ENCODE results near the gene RAD51B.

Gene RAD51B

DNA sequence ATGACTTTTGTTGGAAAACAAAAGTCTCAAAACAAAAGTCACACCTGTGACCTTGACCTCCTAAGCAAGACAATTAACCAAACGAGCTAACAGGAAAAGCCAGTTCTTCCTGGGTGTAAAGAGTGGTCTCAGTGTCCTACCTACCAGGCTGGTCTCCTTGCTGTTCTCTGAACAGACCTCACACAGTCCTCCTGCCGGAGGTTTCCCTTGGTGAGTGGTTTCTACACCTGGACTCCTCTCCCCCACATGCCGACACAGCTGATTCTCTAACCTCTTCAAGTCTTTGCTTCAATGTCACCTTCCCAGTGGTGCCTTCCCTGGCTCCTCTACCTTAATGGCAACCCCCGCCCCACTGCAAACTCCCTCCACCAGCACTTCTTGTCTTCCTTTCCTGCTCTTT lies 734.7 kb downstream of the RAD51B start:
- TF ChIP-seq, protein P1, sequence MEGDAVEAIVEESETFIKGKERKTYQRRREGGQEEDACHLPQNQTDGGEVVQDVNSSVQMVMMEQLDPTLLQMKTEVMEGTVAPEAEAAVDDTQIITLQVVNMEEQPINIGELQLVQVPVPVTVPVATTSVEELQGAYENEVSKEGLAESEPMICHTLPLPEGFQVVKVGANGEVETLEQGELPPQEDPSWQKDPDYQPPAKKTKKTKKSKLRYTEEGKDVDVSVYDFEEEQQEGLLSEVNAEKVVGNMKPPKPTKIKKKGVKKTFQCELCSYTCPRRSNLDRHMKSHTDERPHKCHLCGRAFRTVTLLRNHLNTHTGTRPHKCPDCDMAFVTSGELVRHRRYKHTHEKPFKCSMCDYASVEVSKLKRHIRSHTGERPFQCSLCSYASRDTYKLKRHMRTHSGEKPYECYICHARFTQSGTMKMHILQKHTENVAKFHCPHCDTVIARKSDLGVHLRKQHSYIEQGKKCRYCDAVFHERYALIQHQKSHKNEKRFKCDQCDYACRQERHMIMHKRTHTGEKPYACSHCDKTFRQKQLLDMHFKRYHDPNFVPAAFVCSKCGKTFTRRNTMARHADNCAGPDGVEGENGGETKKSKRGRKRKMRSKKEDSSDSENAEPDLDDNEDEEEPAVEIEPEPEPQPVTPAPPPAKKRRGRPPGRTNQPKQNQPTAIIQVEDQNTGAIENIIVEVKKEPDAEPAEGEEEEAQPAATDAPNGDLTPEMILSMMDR (conservative IDR thresholded peaks at IDR 0.05): no peak
- TF ChIP-seq ZFX (IDR thresholded peaks at IDR 0.05): no peak
- H3K27ac ChIP-seq: no peak overlapping the region

- TF ChIP-seq, protein P1 (conservative IDR thresholded peaks at IDR 0.05): no peak
- TF ChIP-seq ZFX (IDR thresholded peaks at IDR 0.05): no peak
- H3K27ac ChIP-seq: no peak overlapping the region
Observed at GRCh38 chr14:68556253-68556652, 736.7 kb downstream of the RAD51B start.

GRCh38 chr14:68557648-68558047 lies 738.1 kb downstream of the RAD51B start:
- TF ChIP-seq, protein P1 (conservative IDR thresholded peaks at IDR 0.05): no peak
- no peak for TF ChIP-seq ZFX (IDR thresholded peaks at IDR 0.05)
- H3K27ac ChIP-seq: no peak overlapping the region

GRCh38 chr14:68558096-68558495 lies 738.5 kb downstream of the RAD51B start:
- TF ChIP-seq, protein P1 (conservative IDR thresholded peaks at IDR 0.05): no peak
- TF ChIP-seq ZFX (IDR thresholded peaks at IDR 0.05): no peak
- no peak overlapping the region for H3K27ac ChIP-seq

DNA sequence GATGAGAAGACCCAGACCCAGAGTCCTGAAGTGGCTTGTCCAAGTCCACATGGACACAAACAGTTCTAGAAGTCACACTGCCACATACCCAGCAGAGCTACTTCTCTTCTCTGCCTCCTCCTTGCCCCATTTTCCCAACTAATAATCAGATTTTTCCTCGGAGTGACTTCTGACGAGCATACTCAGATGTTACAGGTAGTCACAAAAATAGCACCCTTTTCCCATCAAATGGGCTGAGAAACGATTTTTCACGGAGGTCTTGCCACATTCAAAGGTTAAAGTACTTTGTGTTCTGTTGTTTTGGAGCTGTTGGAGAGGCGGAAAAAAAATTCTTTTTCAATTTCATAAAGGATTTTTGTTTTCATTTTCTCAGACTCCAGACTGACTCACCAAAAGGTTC lies 740.4 kb downstream of the RAD51B start:
- TF ChIP-seq, protein P1 (conservative IDR thresholded peaks at IDR 0.05): no peak
- TF ChIP-seq ZFX (IDR thresholded peaks at IDR 0.05): no peak
- no peak overlapping the region for H3K27ac ChIP-seq

DNA sequence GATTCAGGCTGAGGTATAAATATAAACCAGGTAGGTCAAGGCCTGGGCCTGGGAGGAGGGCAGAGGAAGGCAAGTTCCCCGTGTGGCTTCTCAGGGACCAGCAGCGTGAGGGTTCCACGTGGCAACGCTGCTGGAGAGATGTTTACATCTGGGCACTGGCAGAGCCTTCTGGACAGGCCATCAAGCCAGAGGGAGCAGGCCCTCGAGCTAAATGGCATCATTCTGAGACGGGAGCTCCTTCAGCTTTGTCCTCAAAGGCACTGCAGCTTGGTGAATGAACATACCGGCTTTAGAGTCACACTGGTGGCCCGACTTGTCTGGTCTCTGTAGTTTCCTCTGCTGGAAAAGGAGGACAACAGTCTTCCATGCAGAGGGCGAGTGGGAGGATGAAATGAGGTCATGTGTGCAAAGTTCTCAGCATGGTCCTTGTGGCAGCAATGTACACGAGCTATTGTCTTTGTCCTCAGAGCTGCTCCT lies 742.0 kb downstream of the RAD51B start:
- TF ChIP-seq ZFX (IDR thresholded peaks at IDR 0.05): no peak
- TF ChIP-seq, protein P1 (conservative IDR thresholded peaks at IDR 0.05): no peak

GRCh38 chr14:68562911-68563250 lies 743.3 kb downstream of the RAD51B start:
- H3K27ac ChIP-seq: no peak overlapping the region
- TF ChIP-seq, protein P1 (conservative IDR thresholded peaks at IDR 0.05): no peak
- no peak for TF ChIP-seq ZFX (IDR thresholded peaks at IDR 0.05)

More for the DNA sequence above, 742.0 kb downstream of the RAD51B start:
- H3K27ac ChIP-seq: no peak overlapping the region

Measured in C4-2B (cell line).